GM12878 (cell line): ENCODE measurements around the gene CCR3. TPM values are rescaled to one million over a fixed set of nuclear protein-coding genes. Genes with fewer than 3 reads are reported as not detected.

Experiments
- EGR1 ChIP-seq, 2 experiments: IDR thresholded peaks; 1 replicate in 1 of 2; 2 replicates in 1 of 2; pipeline ENCODE4 v1.6.1; 2011 to 2012; ENCODE audit warnings: low read depth in 2 of 2, low read length in 2 of 2, borderline replicate concordance in 1 of 2, mild to moderate bottlenecking in 1 of 2, moderate library complexity in 1 of 2
- GATAD2B ChIP-seq: fragments of 450-650 bp; conservative IDR thresholded peaks from 2 replicates; pipeline ENCODE4 v1.6.1; 2017; ENCODE audit warnings: low read depth, mild to moderate bottlenecking, moderate library complexity
- JUND ChIP-seq: IDR thresholded peaks from 2 replicates; pipeline ENCODE4 v1.6.1; 2012; ENCODE audit warnings: low read depth, mild to moderate bottlenecking, low read length, improper control_type of control experiment, moderate library complexity
- MEF2A ChIP-seq: IDR thresholded peaks from 2 replicates; pipeline ENCODE4 v1.6.1; 2011; ENCODE audit warnings: low read depth, mild to moderate bottlenecking, low read length, moderate library complexity; ENCODE audit not compliant: insufficient read depth
- NFIC ChIP-seq: IDR thresholded peaks from 2 replicates; pipeline ENCODE4 v1.6.1; 2012; ENCODE audit warnings: low read depth, mild to moderate bottlenecking, inconsistent platforms, low read length, moderate library complexity
- NR2C1 ChIP-seq: fragments of 450-650 bp; IDR thresholded peaks from 2 replicates; pipeline ENCODE4 v1.6.1; 2017; ENCODE audit warnings: antibody characterized with exemption, mild to moderate bottlenecking, moderate library complexity
- RBBP5 ChIP-seq: fragments of 200-600 bp; sonication (generic); conservative IDR thresholded peaks from 2 replicates; pipeline ENCODE4 v1.6.1; 2016
- RCOR1 ChIP-seq: conservative IDR thresholded peaks from 2 replicates; pipeline ENCODE4 v1.6.1; 2012; ENCODE audit warnings: low read depth, low read length, improper control_type of control experiment
- RUNX3 ChIP-seq: IDR thresholded peaks from 2 replicates; pipeline ENCODE4 v1.6.1; 2012; ENCODE audit warnings: low read length, inconsistent platforms
- STAT3 ChIP-seq: IDR thresholded peaks from 2 replicates; pipeline ENCODE4 v1.6.1; 2011; ENCODE audit warnings: low read depth, low read length, improper control_type of control experiment
- ZBED1 ChIP-seq: IDR thresholded peaks from 2 replicates; pipeline ENCODE4 v1.6.1; 2016; ENCODE audit warnings: borderline replicate concordance
- ZSCAN29 ChIP-seq: fragments of 450-650 bp; IDR thresholded peaks from 2 replicates; pipeline ENCODE4 v1.6.1; 2017; ENCODE audit warnings: mild to moderate bottlenecking, moderate library complexity
- polyA plus RNA-seq, 11 experiments: library from polyadenylated mRNA; depleted of rRNA in 4 of 11; unstranded in 6 of 11; stranded (reverse) in 5 of 11; fragments of >200 nt; fragmentation: Nextera tagmentation in 4 of 11; fragmentation: Illumina TruSeq in 1 of 11; extraction: Ambion mirVana in 4 of 11; extraction: Trizol in 1 of 11; gene quantifications; 1 replicate in 1 of 11; 2 replicates in 10 of 11; pipeline versions ENCODE4 v1.2.1 to v1.2.3, GENCODE V29; 2011 to 2016; ENCODE audit warnings: inconsistent platforms in 2 of 11, missing spikeins in 2 of 11, low read depth in 1 of 11
- total RNA-seq, 4 experiments: library from RNA; depleted of rRNA in 3 of 4; stranded (reverse); fragments of >200 nt in 3 of 4; fragmentation: Illumina TruSeq in 1 of 4; extraction: Trizol in 1 of 4; gene quantifications; 2 replicates each; pipeline versions ENCODE4 v1.2.1 to v1.2.3, GENCODE V29; 2013 to 2021
- TF ChIP-seq, protein P1 (sequence below): IDR thresholded peaks from 2 replicates; pipeline ENCODE4 v1.6.1; 2011; ENCODE audit warnings: borderline replicate concordance, low read depth, mild to moderate bottlenecking, moderate library complexity, low read length; ENCODE audit not compliant: insufficient read depth, poor library complexity, severe bottlenecking
- TF ChIP-seq, protein P2 (sequence below): IDR thresholded peaks from 2 replicates; pipeline ENCODE4 v1.6.1; 2011; ENCODE audit warnings: borderline replicate concordance, low read depth, mild to moderate bottlenecking, moderate library complexity, mixed read lengths, low read length; ENCODE audit not compliant: insufficient read depth; ENCODE audit errors: extremely low read length
- TF ChIP-seq, protein P3 (sequence below): fragments of 450-650 bp; formaldehyde crosslinking; IDR thresholded peaks from 2 replicates; pipeline ENCODE4 v1.4.0; 2020; ENCODE audit warnings: mild to moderate bottlenecking, moderate library complexity
- TF ChIP-seq, protein P4 (sequence below), 3 experiments: IDR thresholded peaks in 2 of 3; conservative IDR thresholded peaks in 1 of 3; 2 replicates each; pipeline ENCODE4 v1.5.1; 2011; ENCODE audit warnings: low read depth in 3 of 3, low read length in 3 of 3, mild to moderate bottlenecking in 3 of 3, control low read depth in 2 of 3, moderate library complexity in 2 of 3, inconsistent platforms in 1 of 3, mixed read lengths in 1 of 3; ENCODE audit not compliant: control insufficient read depth in 2 of 3, insufficient read depth in 1 of 3; ENCODE audit errors: extremely low read depth in 1 of 3
- TF ChIP-seq, protein P5 (sequence below): IDR thresholded peaks from 2 replicates; pipeline ENCODE4 v1.6.1; 2011; ENCODE audit warnings: low read depth, low read length, improper control_type of control experiment, borderline replicate concordance
- TF ChIP-seq, protein P6 (sequence below): fragments of 450-650 bp; formaldehyde crosslinking; IDR thresholded peaks from 2 replicates; pipeline ENCODE4 v1.4.0; 2022; ENCODE audit warnings: mild to moderate bottlenecking, moderate library complexity

CCR3 gene
- total and polyA plus RNA-seq, 10 of the 15 experiments (the other 5 are each of a cell fraction or from before 2014, with no cell fraction given), result 0.13 to 0.78 (median 0.41) TPM; not detected in 1

DNA sequence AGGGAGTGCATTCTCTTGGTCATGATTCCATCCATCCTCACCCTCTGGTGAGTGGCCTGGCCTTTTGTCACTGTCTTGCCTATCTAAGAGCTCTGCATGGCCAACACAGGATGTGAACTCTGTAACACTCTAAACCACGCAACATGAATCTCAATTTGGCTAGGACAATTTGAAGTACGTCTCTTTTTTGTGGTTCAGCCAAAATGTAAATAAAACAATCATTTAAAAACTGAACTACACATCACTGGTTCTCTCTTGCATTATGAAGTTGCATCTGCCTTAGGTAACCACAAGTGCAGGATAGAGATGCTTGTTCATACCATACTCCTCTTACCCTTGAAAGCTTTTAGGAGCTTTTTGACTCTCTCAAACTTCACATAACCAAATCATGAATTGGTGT lies 27.3 kb downstream of the CCR3 start (continued):
- TF ChIP-seq EGR1 (IDR thresholded peaks at IDR 0.05; ENCODE audit: borderline replicate concordance in 1 of 2, low read depth in 2 of 2, low read length in 2 of 2) (no peak), NR2C1 (no peak), ZBED1 (no peak), RUNX3 (peak; percentile 91), STAT3 (no peak), JUND (no peak), NFIC (peak; percentile 55), GATAD2B (no peak), RCOR1 (no peak), MEF2A (0 out of 2 replicates have a peak, but pooled peaks have one; percentile 13), RBBP5 (no peak), ZSCAN29 (no peak)
- TF ChIP-seq, protein P1, sequence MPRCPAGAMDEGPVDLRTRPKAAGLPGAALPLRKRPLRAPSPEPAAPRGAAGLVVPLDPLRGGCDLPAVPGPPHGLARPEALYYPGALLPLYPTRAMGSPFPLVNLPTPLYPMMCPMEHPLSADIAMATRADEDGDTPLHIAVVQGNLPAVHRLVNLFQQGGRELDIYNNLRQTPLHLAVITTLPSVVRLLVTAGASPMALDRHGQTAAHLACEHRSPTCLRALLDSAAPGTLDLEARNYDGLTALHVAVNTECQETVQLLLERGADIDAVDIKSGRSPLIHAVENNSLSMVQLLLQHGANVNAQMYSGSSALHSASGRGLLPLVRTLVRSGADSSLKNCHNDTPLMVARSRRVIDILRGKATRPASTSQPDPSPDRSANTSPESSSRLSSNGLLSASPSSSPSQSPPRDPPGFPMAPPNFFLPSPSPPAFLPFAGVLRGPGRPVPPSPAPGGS, result no peak
- TF ChIP-seq, protein P2, sequence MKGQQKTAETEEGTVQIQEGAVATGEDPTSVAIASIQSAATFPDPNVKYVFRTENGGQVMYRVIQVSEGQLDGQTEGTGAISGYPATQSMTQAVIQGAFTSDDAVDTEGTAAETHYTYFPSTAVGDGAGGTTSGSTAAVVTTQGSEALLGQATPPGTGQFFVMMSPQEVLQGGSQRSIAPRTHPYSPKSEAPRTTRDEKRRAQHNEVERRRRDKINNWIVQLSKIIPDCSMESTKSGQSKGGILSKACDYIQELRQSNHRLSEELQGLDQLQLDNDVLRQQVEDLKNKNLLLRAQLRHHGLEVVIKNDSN, result no peak
- TF ChIP-seq, protein P3, sequence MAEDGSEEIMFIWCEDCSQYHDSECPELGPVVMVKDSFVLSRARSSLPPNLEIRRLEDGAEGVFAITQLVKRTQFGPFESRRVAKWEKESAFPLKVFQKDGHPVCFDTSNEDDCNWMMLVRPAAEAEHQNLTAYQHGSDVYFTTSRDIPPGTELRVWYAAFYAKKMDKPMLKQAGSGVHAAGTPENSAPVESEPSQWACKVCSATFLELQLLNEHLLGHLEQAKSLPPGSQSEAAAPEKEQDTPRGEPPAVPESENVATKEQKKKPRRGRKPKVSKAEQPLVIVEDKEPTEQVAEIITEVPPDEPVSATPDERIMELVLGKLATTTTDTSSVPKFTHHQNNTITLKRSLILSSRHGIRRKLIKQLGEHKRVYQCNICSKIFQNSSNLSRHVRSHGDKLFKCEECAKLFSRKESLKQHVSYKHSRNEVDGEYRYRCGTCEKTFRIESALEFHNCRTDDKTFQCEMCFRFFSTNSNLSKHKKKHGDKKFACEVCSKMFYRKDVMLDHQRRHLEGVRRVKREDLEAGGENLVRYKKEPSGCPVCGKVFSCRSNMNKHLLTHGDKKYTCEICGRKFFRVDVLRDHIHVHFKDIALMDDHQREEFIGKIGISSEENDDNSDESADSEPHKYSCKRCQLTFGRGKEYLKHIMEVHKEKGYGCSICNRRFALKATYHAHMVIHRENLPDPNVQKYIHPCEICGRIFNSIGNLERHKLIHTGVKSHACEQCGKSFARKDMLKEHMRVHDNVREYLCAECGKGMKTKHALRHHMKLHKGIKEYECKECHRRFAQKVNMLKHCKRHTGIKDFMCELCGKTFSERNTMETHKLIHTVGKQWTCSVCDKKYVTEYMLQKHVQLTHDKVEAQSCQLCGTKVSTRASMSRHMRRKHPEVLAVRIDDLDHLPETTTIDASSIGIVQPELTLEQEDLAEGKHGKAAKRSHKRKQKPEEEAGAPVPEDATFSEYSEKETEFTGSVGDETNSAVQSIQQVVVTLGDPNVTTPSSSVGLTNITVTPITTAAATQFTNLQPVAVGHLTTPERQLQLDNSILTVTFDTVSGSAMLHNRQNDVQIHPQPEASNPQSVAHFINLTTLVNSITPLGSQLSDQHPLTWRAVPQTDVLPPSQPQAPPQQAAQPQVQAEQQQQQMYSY (CRISPR knock-in tag), result no peak
- TF ChIP-seq, protein P4, sequence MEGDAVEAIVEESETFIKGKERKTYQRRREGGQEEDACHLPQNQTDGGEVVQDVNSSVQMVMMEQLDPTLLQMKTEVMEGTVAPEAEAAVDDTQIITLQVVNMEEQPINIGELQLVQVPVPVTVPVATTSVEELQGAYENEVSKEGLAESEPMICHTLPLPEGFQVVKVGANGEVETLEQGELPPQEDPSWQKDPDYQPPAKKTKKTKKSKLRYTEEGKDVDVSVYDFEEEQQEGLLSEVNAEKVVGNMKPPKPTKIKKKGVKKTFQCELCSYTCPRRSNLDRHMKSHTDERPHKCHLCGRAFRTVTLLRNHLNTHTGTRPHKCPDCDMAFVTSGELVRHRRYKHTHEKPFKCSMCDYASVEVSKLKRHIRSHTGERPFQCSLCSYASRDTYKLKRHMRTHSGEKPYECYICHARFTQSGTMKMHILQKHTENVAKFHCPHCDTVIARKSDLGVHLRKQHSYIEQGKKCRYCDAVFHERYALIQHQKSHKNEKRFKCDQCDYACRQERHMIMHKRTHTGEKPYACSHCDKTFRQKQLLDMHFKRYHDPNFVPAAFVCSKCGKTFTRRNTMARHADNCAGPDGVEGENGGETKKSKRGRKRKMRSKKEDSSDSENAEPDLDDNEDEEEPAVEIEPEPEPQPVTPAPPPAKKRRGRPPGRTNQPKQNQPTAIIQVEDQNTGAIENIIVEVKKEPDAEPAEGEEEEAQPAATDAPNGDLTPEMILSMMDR (IDR thresholded peaks at IDR 0.05 in 2 of 3, conservative IDR thresholded peaks at IDR 0.05 in 1 of 3; ENCODE audit: control insufficient read depth in 2 of 3, extremely low read depth in 1 of 3, insufficient read depth in 1 of 3, low read depth in 3 of 3, low read length in 3 of 3), result no peak
- TF ChIP-seq, protein P5, sequence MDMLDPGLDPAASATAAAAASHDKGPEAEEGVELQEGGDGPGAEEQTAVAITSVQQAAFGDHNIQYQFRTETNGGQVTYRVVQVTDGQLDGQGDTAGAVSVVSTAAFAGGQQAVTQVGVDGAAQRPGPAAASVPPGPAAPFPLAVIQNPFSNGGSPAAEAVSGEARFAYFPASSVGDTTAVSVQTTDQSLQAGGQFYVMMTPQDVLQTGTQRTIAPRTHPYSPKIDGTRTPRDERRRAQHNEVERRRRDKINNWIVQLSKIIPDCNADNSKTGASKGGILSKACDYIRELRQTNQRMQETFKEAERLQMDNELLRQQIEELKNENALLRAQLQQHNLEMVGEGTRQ, result no peak
- TF ChIP-seq, protein P6, sequence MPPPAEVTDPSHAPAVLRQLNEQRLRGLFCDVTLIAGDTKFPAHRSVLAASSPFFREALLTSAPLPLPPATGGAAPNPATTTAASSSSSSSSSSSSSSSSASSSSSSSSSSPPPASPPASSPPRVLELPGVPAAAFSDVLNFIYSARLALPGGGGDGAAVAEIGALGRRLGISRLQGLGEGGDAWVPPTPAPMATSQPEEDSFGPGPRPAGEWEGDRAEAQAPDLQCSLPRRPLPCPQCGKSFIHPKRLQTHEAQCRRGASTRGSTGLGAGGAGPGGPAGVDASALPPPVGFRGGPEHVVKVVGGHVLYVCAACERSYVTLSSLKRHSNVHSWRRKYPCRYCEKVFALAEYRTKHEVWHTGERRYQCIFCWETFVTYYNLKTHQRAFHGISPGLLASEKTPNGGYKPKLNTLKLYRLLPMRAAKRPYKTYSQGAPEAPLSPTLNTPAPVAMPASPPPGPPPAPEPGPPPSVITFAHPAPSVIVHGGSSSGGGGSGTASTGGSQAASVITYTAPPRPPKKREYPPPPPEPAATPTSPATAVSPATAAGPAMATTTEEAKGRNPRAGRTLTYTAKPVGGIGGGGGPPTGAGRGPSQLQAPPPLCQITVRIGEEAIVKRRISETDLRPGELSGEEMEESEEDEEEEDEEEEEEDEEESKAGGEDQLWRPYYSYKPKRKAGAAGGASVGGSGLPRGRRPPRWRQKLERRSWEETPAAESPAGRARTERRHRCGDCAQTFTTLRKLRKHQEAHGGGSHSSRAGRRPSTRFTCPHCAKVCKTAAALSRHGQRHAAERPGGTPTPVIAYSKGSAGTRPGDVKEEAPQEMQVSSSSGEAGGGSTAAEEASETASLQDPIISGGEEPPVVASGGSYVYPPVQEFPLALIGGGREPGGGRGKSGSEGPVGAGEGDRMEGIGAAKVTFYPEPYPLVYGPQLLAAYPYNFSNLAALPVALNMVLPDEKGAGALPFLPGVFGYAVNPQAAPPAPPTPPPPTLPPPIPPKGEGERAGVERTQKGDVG (CRISPR knock-in tag), result no peak
